K562 (cell line): ENCODE measurements around the gene CHD3. TPM values are rescaled to one million over a fixed set of nuclear protein-coding genes. Genes with fewer than 3 reads are reported as not detected.

ENCODE experiments used
- C11orf30 ChIP-seq: fragments of 450-650 bp; IDR thresholded peaks from 2 replicates; pipeline ENCODE4 v1.6.1; 2016; ENCODE audit warnings: low read depth, mild to moderate bottlenecking
- CTCF ChIP-seq, 3 experiments: IDR thresholded peaks in 2 of 3; conservative IDR thresholded peaks in 1 of 3; 2 replicates each; pipeline ENCODE4 v1.5.1; 2011 to 2012; ENCODE audit warnings: low read length in 3 of 3, mild to moderate bottlenecking in 3 of 3, control low read depth in 2 of 3, improper control_type of control experiment in 1 of 3, inconsistent platforms in 1 of 3, low read depth in 1 of 3, mixed read lengths in 1 of 3, moderate library complexity in 1 of 3; ENCODE audit not compliant: insufficient read depth in 2 of 3
- FOXM1 ChIP-seq, 2 experiments: fragments of 450-650 bp in 1 of 2; sonication (generic) in 1 of 2; formaldehyde crosslinking in 1 of 2; IDR thresholded peaks; 2 replicates each; pipeline versions ENCODE4 v1.6.1 to v1.9.0; 2017 to 2022; ENCODE audit warnings: low read depth in 2 of 2, mild to moderate bottlenecking in 2 of 2, missing genetic modification reagents in 1 of 2, moderate library complexity in 1 of 2
- HNRNPUL1 ChIP-seq: fragments of 200-400 bp; formaldehyde crosslinking; IDR thresholded peaks from 2 replicates; pipeline ENCODE4 v1.6.1; 2017; ENCODE audit warnings: low read length
- KLF6 ChIP-seq: fragments of 250-450 bp; sonication (Bioruptor Pico); IDR thresholded peaks from 2 replicates; pipeline ENCODE4 v1.4.0; 2020; ENCODE audit warnings: mild to moderate bottlenecking, moderate library complexity, borderline replicate concordance
- SMC3 ChIP-seq: conservative IDR thresholded peaks from 2 replicates; pipeline ENCODE4 v1.6.1; 2011; ENCODE audit warnings: low read depth, low read length, improper control_type of control experiment; ENCODE audit not compliant: insufficient read depth
- SRF ChIP-seq, 2 experiments: fragments of 250-450, 450-650 bp in 1 of 2; sonication (Bioruptor Pico) in 1 of 2; sonication (generic) in 1 of 2; formaldehyde crosslinking; IDR thresholded peaks; 2 replicates each; pipeline versions ENCODE4 v1.5.0 to v1.5.1; 2020 to 2022; ENCODE audit warnings: mild to moderate bottlenecking in 1 of 2, missing genetic modification reagents in 1 of 2
- SRSF1 ChIP-seq: fragments of 200-400 bp; formaldehyde crosslinking; IDR thresholded peaks from 2 replicates; pipeline ENCODE4 v1.6.1; 2017; ENCODE audit warnings: mild to moderate bottlenecking, low read depth, low read length, moderate library complexity
- STAG1 ChIP-seq: sonication (generic); formaldehyde crosslinking; IDR thresholded peaks from 2 replicates; pipeline ENCODE4 v1.5.0; 2020; ENCODE audit warnings: missing genetic modification reagents, borderline replicate concordance
- TRIM28 ChIP-seq: fragments of 450-650 bp; IDR thresholded peaks from 2 replicates; pipeline ENCODE4 v1.6.1; 2017
- ZNF12 ChIP-seq: sonication (generic); formaldehyde crosslinking; IDR thresholded peaks from 2 replicates; pipeline ENCODE4 v1.4.0; 2020; ENCODE audit warnings: mild to moderate bottlenecking, missing genetic modification reagents
- ZNF609 ChIP-seq: sonication (generic); formaldehyde crosslinking; IDR thresholded peaks from 2 replicates; pipeline ENCODE4 v1.8.1; 2023; ENCODE audit warnings: missing genetic modification reagents, mild to moderate bottlenecking, borderline replicate concordance
- ZNF717 ChIP-seq: fragments of 250-450 bp; sonication (Bioruptor Pico); IDR thresholded peaks from 2 replicates; pipeline ENCODE4 v1.5.0; 2021
- ZNF75A ChIP-seq: fragments of 450-650 bp; formaldehyde crosslinking; IDR thresholded peaks from 2 replicates; pipeline ENCODE4 v1.4.0; 2020; ENCODE audit warnings: mild to moderate bottlenecking
- polyA plus RNA-seq, 8 experiments: library from polyadenylated mRNA; depleted of rRNA in 4 of 8; stranded (reverse) in 5 of 8; unstranded in 3 of 8; fragments of >200 nt; fragmentation: Nextera tagmentation in 2 of 8; fragmentation: Illumina TruSeq in 1 of 8; extraction: Ambion mirVana in 2 of 8; extraction: Trizol in 1 of 8; gene quantifications; 2 replicates each; pipeline versions ENCODE4 v1.2.1 to v1.2.3, GENCODE V29; 2011 to 2014; ENCODE audit warnings: inconsistent platforms in 1 of 8, missing spikeins in 1 of 8
- total RNA-seq, 7 experiments: library from RNA; depleted of rRNA in 6 of 7; stranded (reverse); fragments of >200 nt in 6 of 7; fragmentation: Illumina TruSeq in 2 of 7; extraction: Trizol in 2 of 7; gene quantifications; 2 replicates each; pipeline versions ENCODE4 v1.2.1 to v1.2.3, GENCODE V29; 2011 to 2021; ENCODE audit warnings: low replicate concordance in 1 of 7
- TF ChIP-seq, protein P1 (sequence below): sonication (generic); formaldehyde crosslinking; IDR thresholded peaks from 2 replicates; pipeline ENCODE4 v1.8.0; 2022; ENCODE audit warnings: missing genetic modification reagents, mild to moderate bottlenecking, moderate library complexity, borderline replicate concordance
- TF ChIP-seq, protein P2 (sequence below): fragments of 250-450 bp; sonication (Bioruptor Pico); IDR thresholded peaks from 2 replicates; pipeline ENCODE4 v1.5.1; 2021; ENCODE audit warnings: mild to moderate bottlenecking
- TF ChIP-seq, protein P3 (sequence below): IDR thresholded peaks from 2 replicates; pipeline ENCODE4 v1.6.1; 2011; ENCODE audit not compliant: insufficient read length; ENCODE audit errors: extremely low read depth

Gene CHD3
- total and polyA plus RNA-seq, 9 of the 15 experiments (the other 6 are each of a cell fraction or from before 2014, with no cell fraction given): 0.39 to 38.2 (median 21.2) TPM

- TF ChIP-seq, protein P1, sequence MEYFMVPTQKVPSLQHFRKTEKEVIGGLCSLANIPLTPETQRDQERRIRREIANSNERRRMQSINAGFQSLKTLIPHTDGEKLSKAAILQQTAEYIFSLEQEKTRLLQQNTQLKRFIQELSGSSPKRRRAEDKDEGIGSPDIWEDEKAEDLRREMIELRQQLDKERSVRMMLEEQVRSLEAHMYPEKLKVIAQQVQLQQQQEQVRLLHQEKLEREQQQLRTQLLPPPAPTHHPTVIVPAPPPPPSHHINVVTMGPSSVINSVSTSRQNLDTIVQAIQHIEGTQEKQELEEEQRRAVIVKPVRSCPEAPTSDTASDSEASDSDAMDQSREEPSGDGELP (CRISPR knock-in tag): peak; percentile 78; the same call in 1 of the 2 replicates
- TF ChIP-seq KLF6 (CRISPR knock-in tag) (no peak), C11orf30 (no peak), ZNF717 (CRISPR knock-in tag) (no peak), STAG1 (no peak), SMC3 (no peak), SRSF1 (no peak), ZNF75A (CRISPR knock-in tag) (no peak), SRF (CRISPR knock-in tag; IDR thresholded peaks at IDR 0.05) (peak in 1 of 2 experiments; percentile 66; a peak in 2 of 4 replicates), ZNF609 (CRISPR knock-in tag) (no peak), ZNF12 (CRISPR knock-in tag) (no peak), HNRNPUL1 (no peak), CTCF (IDR thresholded peaks at IDR 0.05 in 2 of 3, conservative IDR thresholded peaks at IDR 0.05 in 1 of 3; ENCODE audit: insufficient read depth in 2 of 3, low read depth in 1 of 3, low read length in 3 of 3) (no peak), FOXM1 (IDR thresholded peaks at IDR 0.05; ENCODE audit: low read depth) (no peak), FOXM1 (CRISPR knock-in tag; IDR thresholded peaks at IDR 0.05; ENCODE audit: low read depth) (no peak), TRIM28 (no peak)
- TF ChIP-seq, protein P2, sequence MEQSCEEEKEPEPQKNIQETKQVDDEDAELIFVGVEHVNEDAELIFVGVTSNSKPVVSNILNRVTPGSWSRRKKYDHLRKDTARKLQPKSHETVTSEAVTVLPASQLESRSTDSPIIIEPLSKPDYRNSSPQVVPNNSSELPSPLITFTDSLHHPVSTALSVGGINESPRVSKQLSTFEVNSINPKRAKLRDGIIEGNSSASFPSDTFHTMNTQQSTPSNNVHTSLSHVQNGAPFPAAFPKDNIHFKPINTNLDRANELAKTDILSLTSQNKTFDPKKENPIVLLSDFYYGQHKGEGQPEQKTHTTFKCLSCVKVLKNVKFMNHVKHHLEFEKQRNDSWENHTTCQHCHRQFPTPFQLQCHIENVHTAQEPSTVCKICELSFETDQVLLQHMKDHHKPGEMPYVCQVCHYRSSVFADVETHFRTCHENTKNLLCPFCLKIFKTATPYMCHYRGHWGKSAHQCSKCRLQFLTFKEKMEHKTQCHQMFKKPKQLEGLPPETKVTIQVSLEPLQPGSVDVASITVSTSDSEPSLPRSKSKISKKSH (CRISPR knock-in tag): no peak
- TF ChIP-seq, protein P3, sequence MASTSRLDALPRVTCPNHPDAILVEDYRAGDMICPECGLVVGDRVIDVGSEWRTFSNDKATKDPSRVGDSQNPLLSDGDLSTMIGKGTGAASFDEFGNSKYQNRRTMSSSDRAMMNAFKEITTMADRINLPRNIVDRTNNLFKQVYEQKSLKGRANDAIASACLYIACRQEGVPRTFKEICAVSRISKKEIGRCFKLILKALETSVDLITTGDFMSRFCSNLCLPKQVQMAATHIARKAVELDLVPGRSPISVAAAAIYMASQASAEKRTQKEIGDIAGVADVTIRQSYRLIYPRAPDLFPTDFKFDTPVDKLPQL: no peak
These were observed 43.3 kb downstream of the CHD3 start, which contains the start of the genes CNTROB and TRAPPC1 (continued) for GRCh38 chr17:7931709-7932482.
